A549 (cell line): Measurements from ENCODE around the gene EIF6. TPM values are rescaled to one million over a fixed set of nuclear protein-coding genes. Genes with fewer than 3 reads are reported as not detected.

Experiments used
- ATAC-seq, 2 experiments: fragments of 200-7000 bp in 1 of 2; fragments of >200 bp in 1 of 2; cut with Nextera tagmentation in 1 of 2; cut with Tn5 transposase in 1 of 2; 3 replicates each; pipeline versions ENCODE4 v1.8.0 to v1.9.1; 2018 to 2020; ENCODE audit warnings: mild to moderate bottlenecking in 1 of 2, moderate library complexity in 1 of 2
- CTCF ChIA-PET: fragments of 300-600 bp; sonication (Branson Sonifier 250); formaldehyde crosslinking; extraction: SDS; loops from one replicate; lab custom pipeline; 2021; ENCODE audit warnings: antibody characterized with exemption, inconsistent platforms; lab: Yijun Ruan, JAX
- POLR2A ChIA-PET: fragments of 350-600 bp; formaldehyde crosslinking; extraction: SDS; loops from one replicate; lab custom pipeline; 2021; ENCODE audit warnings: antibody characterized with exemption, inconsistent platforms; lab: Yijun Ruan, JAX
- DNase-seq, 2 experiments: peaks; one replicate each; pipeline versions ENCODE4 v3.0.0 to v3.0.0-alpha.2; 2011 to 2016; ENCODE audit warnings: low read depth in 1 of 2, low spot score in 1 of 2
- FAIRE-seq: peaks from 2 replicates; lab custom pipeline; 2011; peaks lifted over from hg19 to GRCh38; lab: Jason Lieb, UNC
- H3K27ac ChIP-seq, 2 experiments: fragments of >200 bp; sonication (Bioruptor Twin); formaldehyde crosslinking; 3 replicates each; pipeline ENCODE4 v1.5.1; 2016 to 2017
- H3K4me1 ChIP-seq: fragments of >200 bp; sonication (Bioruptor Twin); formaldehyde crosslinking; 3 replicates; pipeline ENCODE4 v1.6.1; 2016
- H3K4me2 ChIP-seq: fragments of >200 bp; sonication (Bioruptor Twin); formaldehyde crosslinking; 3 replicates; pipeline ENCODE4 v1.6.1; 2016
- H3K4me3 ChIP-seq: fragments of >200 bp; sonication (Bioruptor Twin); formaldehyde crosslinking; 3 replicates; pipeline ENCODE4 v1.5.1; 2016
- H3K9me3 ChIP-seq: fragments of >200 bp; sonication (Bioruptor Twin); formaldehyde crosslinking; 3 replicates; pipeline ENCODE4 v1.6.1; 2016
- BHLHE40 ChIP-seq: IDR thresholded peaks from 2 replicates; pipeline ENCODE4 v1.6.1; 2012; ENCODE audit warnings: low read depth, low read length, inconsistent platforms
- CBX8 ChIP-seq: fragments of 200-600 bp; sonication (generic); IDR thresholded peaks from 2 replicates; pipeline ENCODE4 v1.6.1; 2016
- CHD2 ChIP-seq: fragments of 150-350 bp; IDR thresholded peaks from 2 replicates; pipeline ENCODE4 v1.6.1; 2014; ENCODE audit warnings: low read length; ENCODE audit not compliant: partially characterized antibody
- CHD4 ChIP-seq: fragments of 200-600 bp; sonication (generic); IDR thresholded peaks from 2 replicates; pipeline ENCODE4 v1.6.1; 2016; ENCODE audit warnings: antibody characterized with exemption, mild to moderate bottlenecking, borderline replicate concordance
- EHF ChIP-seq: fragments of 250-450 bp; sonication (Bioruptor Pico); IDR thresholded peaks from 2 replicates; pipeline ENCODE4 v1.5.0; 2020; ENCODE audit warnings: mild to moderate bottlenecking
- EP300 ChIP-seq, 2 experiments: fragments of >200 bp; sonication (Bioruptor Twin); formaldehyde crosslinking; IDR thresholded peaks; 2 replicates in 1 of 2; 3 replicates in 1 of 2; pipeline ENCODE4 v1.6.1; 2016 to 2017
- FOSB ChIP-seq: fragments of 250-450 bp; sonication (Bioruptor Pico); IDR thresholded peaks from 2 replicates; pipeline ENCODE4 v1.5.0; 2020; ENCODE audit warnings: mild to moderate bottlenecking, moderate library complexity
- GATA3 ChIP-seq: IDR thresholded peaks from 2 replicates; pipeline ENCODE4 v1.6.1; 2012; ENCODE audit warnings: borderline replicate concordance
- HDAC2 ChIP-seq: fragments of 200-600 bp; sonication (generic); IDR thresholded peaks from 2 replicates; pipeline ENCODE4 v1.6.1; 2016
- HEYL ChIP-seq: fragments of 250-450 bp; sonication (Bioruptor Pico); IDR thresholded peaks from 2 replicates; pipeline ENCODE4 v1.8.0; 2021; ENCODE audit warnings: mild to moderate bottlenecking, moderate library complexity
- HOXA7 ChIP-seq: fragments of 250-450 bp; sonication (Bioruptor Pico); IDR thresholded peaks from 2 replicates; pipeline ENCODE4 v1.5.0; 2020; ENCODE audit warnings: mild to moderate bottlenecking, moderate library complexity
- HOXB13 ChIP-seq: fragments of 250-450 bp; sonication (Bioruptor Pico); IDR thresholded peaks from 2 replicates; pipeline ENCODE4 v1.5.0; 2020; ENCODE audit warnings: low read depth, mild to moderate bottlenecking, moderate library complexity
- JUN ChIP-seq, 2 experiments: fragments of >200 bp; sonication (Bioruptor Twin); formaldehyde crosslinking; IDR thresholded peaks; 2 replicates in 1 of 2; 3 replicates in 1 of 2; pipeline ENCODE4 v1.6.1; 2016 to 2017
- JUNB ChIP-seq: fragments of >200 bp; sonication (Bioruptor Twin); formaldehyde crosslinking; IDR thresholded peaks from 2 replicates; pipeline ENCODE4 v1.6.1; 2016
- KDM1A ChIP-seq: fragments of 200-600 bp; sonication (generic); IDR thresholded peaks from 2 replicates; pipeline ENCODE4 v1.6.1; 2016; ENCODE audit warnings: low read depth, mild to moderate bottlenecking
- KDM5A ChIP-seq: fragments of 200-600 bp; sonication (generic); IDR thresholded peaks from 2 replicates; pipeline ENCODE4 v1.6.1; 2016; ENCODE audit warnings: antibody characterized with exemption, mild to moderate bottlenecking
- MAZ ChIP-seq: fragments of 150-350 bp; IDR thresholded peaks from 2 replicates; pipeline ENCODE4 v1.6.1; 2014; ENCODE audit warnings: antibody characterized with exemption, low read depth, low read length, borderline replicate concordance
- MYC ChIP-seq: IDR thresholded peaks from 2 replicates; pipeline ENCODE4 v1.6.1; 2012; ENCODE audit warnings: mild to moderate bottlenecking, inconsistent platforms, low read length, improper control_type of control experiment, borderline replicate concordance
- NFE2L2 ChIP-seq: fragments of 150-350 bp; conservative IDR thresholded peaks from 2 replicates; pipeline ENCODE4 v1.6.1; 2014; ENCODE audit warnings: low read length
- NPAS2 ChIP-seq: fragments of 250-450 bp; sonication (Bioruptor Pico); IDR thresholded peaks from 2 replicates; pipeline ENCODE4 v1.8.0; 2022; ENCODE audit warnings: mild to moderate bottlenecking, moderate library complexity, borderline replicate concordance
- PHF8 ChIP-seq: fragments of 200-600 bp; sonication (generic); IDR thresholded peaks from 2 replicates; pipeline ENCODE4 v1.6.1; 2016; ENCODE audit warnings: low read depth, mild to moderate bottlenecking, antibody characterized with exemption, moderate library complexity, borderline replicate concordance
- POLR2A ChIP-seq: IDR thresholded peaks from 2 replicates; pipeline ENCODE4 v1.6.1; 2012; ENCODE audit warnings: mild to moderate bottlenecking, low read length
- POLR2AphosphoS2 ChIP-seq: conservative IDR thresholded peaks from 2 replicates; pipeline ENCODE4 v1.6.1; 2012; ENCODE audit warnings: low read length, improper control_type of control experiment, inconsistent platforms
- RAD21 ChIP-seq, 2 experiments: fragments of >200 bp in 1 of 2; sonication (Bioruptor Twin) in 1 of 2; formaldehyde crosslinking in 1 of 2; IDR thresholded peaks in 1 of 2; conservative IDR thresholded peaks in 1 of 2; 2 replicates in 1 of 2; 3 replicates in 1 of 2; pipeline ENCODE4 v1.6.1; 2012 to 2018; ENCODE audit warnings: inconsistent platforms in 1 of 2
- RARB ChIP-seq: fragments of 250-450 bp; sonication (Bioruptor Pico); IDR thresholded peaks from 2 replicates; pipeline ENCODE4 v1.8.0; 2021; ENCODE audit warnings: mild to moderate bottlenecking, moderate library complexity
- RNF2 ChIP-seq: fragments of 200-600 bp; sonication (generic); IDR thresholded peaks from 2 replicates; pipeline ENCODE4 v1.6.1; 2016; ENCODE audit warnings: low read depth, mild to moderate bottlenecking, antibody characterized with exemption, moderate library complexity, borderline replicate concordance
- SMC3 ChIP-seq: fragments of >200 bp; sonication (Bioruptor Twin); formaldehyde crosslinking; IDR thresholded peaks from 3 replicates; pipeline ENCODE4 v1.6.1; 2018; ENCODE audit warnings: inconsistent platforms
- SREBF2 ChIP-seq: fragments of 450-650 bp; IDR thresholded peaks from 2 replicates; pipeline ENCODE4 v1.6.1; 2014; ENCODE audit warnings: mild to moderate bottlenecking, moderate library complexity
- TP53 ChIP-seq: fragments of 250-450 bp; sonication (Bioruptor Pico); IDR thresholded peaks from 2 replicates; pipeline ENCODE4 v1.5.0; 2021; ENCODE audit warnings: mild to moderate bottlenecking, moderate library complexity
- ZC3H11A ChIP-seq: fragments of 450-650 bp; IDR thresholded peaks from 2 replicates; pipeline ENCODE4 v1.6.1; 2014; ENCODE audit warnings: antibody characterized with exemption, mild to moderate bottlenecking
- ZFP36 ChIP-seq: fragments of 450-650 bp; IDR thresholded peaks from 2 replicates; pipeline ENCODE4 v1.6.1; 2014; ENCODE audit warnings: borderline replicate concordance; ENCODE audit not compliant: partially characterized antibody
- ZNF302 ChIP-seq: fragments of 250-450 bp; sonication (Bioruptor Pico); IDR thresholded peaks from 2 replicates; pipeline ENCODE4 v1.9.0; 2021; ENCODE audit warnings: inconsistent platforms, mild to moderate bottlenecking, moderate library complexity
- ZSCAN20 ChIP-seq: fragments of 250-450 bp; sonication (Bioruptor Pico); IDR thresholded peaks from 2 replicates; pipeline ENCODE4 v1.8.0; 2022; ENCODE audit warnings: mild to moderate bottlenecking, moderate library complexity
- WGBS: methylation state at CpG from one replicate; pipeline ENCODE4 v1.1.6; 2017; ENCODE audit errors: missing lambda C conversion rate; 5-methylcytosine and 5-hydroxymethylcytosine counted together
- polyA minus RNA-seq: library from RNA; depleted of rRNA, polyadenylated mRNA; stranded (reverse); fragments of >200 nt; gene quantifications from 2 replicates; pipeline ENCODE4 v1.2.3, GENCODE V29; 2011; rRNA and poly(A)+ RNA removed
- polyA plus RNA-seq, 4 experiments: library from polyadenylated mRNA; depleted of rRNA in 3 of 4; stranded (reverse); fragments of >200 nt; fragmentation: RNase III in 1 of 4; extraction: RNeasy Plus Mini Kit Qiagen cat#74134 plus additional on column Dnase treatment in 1 of 4; gene quantifications; 2 replicates in 3 of 4; 3 replicates in 1 of 4; pipeline ENCODE4 v1.2.3, GENCODE V29; 2011 to 2017
- TF ChIP-seq, protein P1 (sequence below): fragments of >200 bp; sonication (Bioruptor Twin); formaldehyde crosslinking; IDR thresholded peaks from 2 replicates; pipeline ENCODE4 v1.6.1; 2016
- TF ChIP-seq, protein P2 (sequence below): IDR thresholded peaks from 2 replicates; pipeline ENCODE4 v1.6.1; 2012
- TF ChIP-seq, protein P3 (sequence below): fragments of 150-350 bp; IDR thresholded peaks from 2 replicates; pipeline ENCODE4 v1.6.1; 2014; ENCODE audit warnings: low read depth, mild to moderate bottlenecking, low read length
- TF ChIP-seq, protein P4 (sequence below): fragments of >200 bp; sonication (Bioruptor Twin); formaldehyde crosslinking; IDR thresholded peaks from 3 replicates; pipeline ENCODE4 v1.6.1; 2016
- TF ChIP-seq, protein P5 (sequence below): fragments of >200 bp; sonication (Bioruptor Twin); formaldehyde crosslinking; IDR thresholded peaks from 3 replicates; pipeline ENCODE4 v1.5.1; 2016

EIF6 gene
- 184 and 204 TPM in 2 replicates for polyA plus RNA-seq (2011; rRNA removed)
- polyA plus RNA-seq (2012; cell fraction: cytosol; rRNA removed), result 490 and 496 TPM in 2 replicates
- polyA plus RNA-seq (2012; cell fraction: nucleus; rRNA removed), result 408 and 515 TPM in 2 replicates
- 292 to 337 TPM (median 294 TPM) in 3 replicates for polyA plus RNA-seq (2017; fragmentation: RNase III; extraction: RNeasy Plus Mini Kit Qiagen cat#74134 plus additional on column Dnase treatment)
- 222 and 228 TPM in 2 replicates for polyA minus RNA-seq

DNA sequence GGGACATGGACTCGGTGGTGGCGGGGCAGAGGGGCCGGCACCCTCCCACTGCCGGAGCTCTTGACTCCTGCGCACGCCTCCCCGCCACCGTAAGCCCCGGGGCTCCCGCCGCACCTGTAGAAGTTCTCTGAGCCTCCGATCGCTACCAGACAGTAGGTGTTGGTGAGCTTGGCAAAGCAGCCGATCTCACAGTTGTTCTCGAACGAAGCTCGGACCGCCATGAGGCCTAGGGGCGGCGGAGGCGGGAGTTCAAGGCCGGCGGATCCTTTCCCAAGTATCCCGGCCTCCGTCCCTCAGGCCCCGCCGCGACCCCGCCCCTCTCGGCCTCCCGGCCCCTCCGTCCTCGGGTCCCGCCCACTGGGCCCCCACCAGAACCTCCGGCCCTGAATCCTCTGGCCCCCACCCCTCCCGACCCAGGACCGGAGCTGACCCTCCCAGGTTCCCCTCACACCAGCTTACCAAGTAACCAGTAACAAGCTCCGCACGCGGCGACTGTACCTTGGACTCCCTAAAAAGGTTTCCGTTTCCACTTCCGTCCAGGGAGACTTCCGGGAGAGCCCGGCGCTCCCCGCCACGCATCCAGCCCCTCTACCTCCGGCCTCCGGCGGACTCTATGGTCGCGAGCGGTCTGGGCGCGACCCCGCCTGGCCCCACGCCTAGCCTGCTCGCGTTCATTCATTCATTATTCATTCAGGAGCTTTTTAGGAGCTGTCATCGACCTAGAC is at the start of gene EIF6:
Gene EIF6 (minus strand): TSS at position 506 of the 725 bp plus-strand sequence. CDS start 285 bp downstream, at position 221.
- DNase-seq (peak; percentile 90 to 91), FAIRE-seq (no peak), ATAC-seq (peak; percentile 91 to 93)
- H3K4me1 ChIP-seq, result peaks cover 27% of the 10 kb centered on the region
- H3K27ac ChIP-seq, result peak within 1 kb of the TSS; percentile 82 to 98
- peak within 1 kb of the TSS; percentile 91 for H3K4me3 ChIP-seq
- peak within 1 kb of the TSS; percentile 80 for H3K4me2 ChIP-seq
- CTCF ChIA-PET, result interaction anchor here (0.6 to 6.7 kb wide), 6 partner anchors 9 to 410 kb away, joined by 3 to 39 read pairs (median 4); no protein-coding TSS in a partner anchor
- WGBS, result 1% methylated on average over 32 of the region's 61 CpGs
- no peaks in the 10 kb centered on the region for H3K9me3 ChIP-seq
- POLR2A ChIA-PET, result interaction anchor here (0.5 to 2.1 kb wide), 16 partner anchors 8 to 728 kb away, joined by 3 to 11 read pairs (median 4); partner anchors contain the start of genes CEP250 and UQCC1
- TF ChIP-seq GATA3 (no peak), HEYL (CRISPR knock-in tag) (no peak), JUNB (no peak), HOXB13 (CRISPR knock-in tag) (no peak), HOXA7 (CRISPR knock-in tag) (no peak), EHF (CRISPR knock-in tag) (peak; percentile 29; the same call in 1 of the 2 replicates), RNF2 (no peak), MAZ (peak; percentile 19; the same call in 1 of the 2 replicates), HDAC2 (no peak), JUN (IDR thresholded peaks at IDR 0.05) (peak; percentile 89 to 90), NPAS2 (no peak), POLR2AphosphoS2 (no peak), PHF8 (peak; percentile 91), POLR2A (peak; percentile 53), ZC3H11A (no peak), SMC3 (0 out of 3 replicates have a peak, but pooled peaks have one; percentile 14), BHLHE40 (no peak), ZFP36 (no peak), ZNF302 (CRISPR knock-in tag) (no peak), MYC (peak; percentile 75; the same call in 1 of the 2 replicates), SREBF2 (no peak), FOSB (no peak), ZSCAN20 (CRISPR knock-in tag) (no peak), RAD21 (conservative IDR thresholded peaks at IDR 0.05 in 1 of 2, IDR thresholded peaks at IDR 0.05 in 1 of 2) (no peak), NFE2L2 (no peak), EP300 (IDR thresholded peaks at IDR 0.05) (no peak), TP53 (no peak), KDM5A (0 out of 2 replicates have a peak, but pooled peaks have one; percentile 14), CHD2 (no peak), CHD4 (no peak), RARB (CRISPR knock-in tag) (no peak), CBX8 (no peak), KDM1A (no peak)
- TF ChIP-seq, protein P1, sequence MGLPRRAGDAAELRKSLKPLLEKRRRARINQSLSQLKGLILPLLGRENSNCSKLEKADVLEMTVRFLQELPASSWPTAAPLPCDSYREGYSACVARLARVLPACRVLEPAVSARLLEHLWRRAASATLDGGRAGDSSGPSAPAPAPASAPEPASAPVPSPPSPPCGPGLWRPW, result no peak
- TF ChIP-seq, protein P2, sequence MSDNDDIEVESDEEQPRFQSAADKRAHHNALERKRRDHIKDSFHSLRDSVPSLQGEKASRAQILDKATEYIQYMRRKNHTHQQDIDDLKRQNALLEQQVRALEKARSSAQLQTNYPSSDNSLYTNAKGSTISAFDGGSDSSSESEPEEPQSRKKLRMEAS, result peak; percentile 92
- TF ChIP-seq, protein P3, sequence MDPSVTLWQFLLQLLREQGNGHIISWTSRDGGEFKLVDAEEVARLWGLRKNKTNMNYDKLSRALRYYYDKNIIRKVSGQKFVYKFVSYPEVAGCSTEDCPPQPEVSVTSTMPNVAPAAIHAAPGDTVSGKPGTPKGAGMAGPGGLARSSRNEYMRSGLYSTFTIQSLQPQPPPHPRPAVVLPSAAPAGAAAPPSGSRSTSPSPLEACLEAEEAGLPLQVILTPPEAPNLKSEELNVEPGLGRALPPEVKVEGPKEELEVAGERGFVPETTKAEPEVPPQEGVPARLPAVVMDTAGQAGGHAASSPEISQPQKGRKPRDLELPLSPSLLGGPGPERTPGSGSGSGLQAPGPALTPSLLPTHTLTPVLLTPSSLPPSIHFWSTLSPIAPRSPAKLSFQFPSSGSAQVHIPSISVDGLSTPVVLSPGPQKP, result no peak
- TF ChIP-seq, protein P4, sequence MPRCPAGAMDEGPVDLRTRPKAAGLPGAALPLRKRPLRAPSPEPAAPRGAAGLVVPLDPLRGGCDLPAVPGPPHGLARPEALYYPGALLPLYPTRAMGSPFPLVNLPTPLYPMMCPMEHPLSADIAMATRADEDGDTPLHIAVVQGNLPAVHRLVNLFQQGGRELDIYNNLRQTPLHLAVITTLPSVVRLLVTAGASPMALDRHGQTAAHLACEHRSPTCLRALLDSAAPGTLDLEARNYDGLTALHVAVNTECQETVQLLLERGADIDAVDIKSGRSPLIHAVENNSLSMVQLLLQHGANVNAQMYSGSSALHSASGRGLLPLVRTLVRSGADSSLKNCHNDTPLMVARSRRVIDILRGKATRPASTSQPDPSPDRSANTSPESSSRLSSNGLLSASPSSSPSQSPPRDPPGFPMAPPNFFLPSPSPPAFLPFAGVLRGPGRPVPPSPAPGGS, result peak; percentile 83; the same call in 2 of the 3 replicates
- TF ChIP-seq, protein P5, sequence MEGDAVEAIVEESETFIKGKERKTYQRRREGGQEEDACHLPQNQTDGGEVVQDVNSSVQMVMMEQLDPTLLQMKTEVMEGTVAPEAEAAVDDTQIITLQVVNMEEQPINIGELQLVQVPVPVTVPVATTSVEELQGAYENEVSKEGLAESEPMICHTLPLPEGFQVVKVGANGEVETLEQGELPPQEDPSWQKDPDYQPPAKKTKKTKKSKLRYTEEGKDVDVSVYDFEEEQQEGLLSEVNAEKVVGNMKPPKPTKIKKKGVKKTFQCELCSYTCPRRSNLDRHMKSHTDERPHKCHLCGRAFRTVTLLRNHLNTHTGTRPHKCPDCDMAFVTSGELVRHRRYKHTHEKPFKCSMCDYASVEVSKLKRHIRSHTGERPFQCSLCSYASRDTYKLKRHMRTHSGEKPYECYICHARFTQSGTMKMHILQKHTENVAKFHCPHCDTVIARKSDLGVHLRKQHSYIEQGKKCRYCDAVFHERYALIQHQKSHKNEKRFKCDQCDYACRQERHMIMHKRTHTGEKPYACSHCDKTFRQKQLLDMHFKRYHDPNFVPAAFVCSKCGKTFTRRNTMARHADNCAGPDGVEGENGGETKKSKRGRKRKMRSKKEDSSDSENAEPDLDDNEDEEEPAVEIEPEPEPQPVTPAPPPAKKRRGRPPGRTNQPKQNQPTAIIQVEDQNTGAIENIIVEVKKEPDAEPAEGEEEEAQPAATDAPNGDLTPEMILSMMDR, result no peak; the same call in 2 of the 3 replicates
